ENCODE results near the gene CCL15. TPM values are rescaled to one million over a fixed set of nuclear protein-coding genes. Genes with fewer than 3 reads are reported as not detected.

CCL15 gene
- total RNA-seq, 1 experiment from 2014 or later = not detected

GRCh38 chr17:35972066-35972465 lies 29.3 kb downstream of the CCL15 start:
- no peak overlapping the region for H3K4me3 Mint-ChIP-seq (ENCODE audit: low read depth, unreplicated experiment)
- peaks cover 11% of the 10 kb centered on the region for H3K4me1 Mint-ChIP-seq (ENCODE audit: low read depth, unreplicated experiment)
- H3K36me3 Mint-ChIP-seq (ENCODE audit: insufficient read depth, unreplicated experiment) = no peaks in the 10 kb centered on the region
- CTCF ChIA-PET = interaction anchor here (1.3 kb wide), 1 partner anchor 9 kb away, joined by 3 read pairs; no protein-coding TSS in a partner anchor
- no peak for DNase-seq
- no TSS peak for BruUV-seq (replicated peaks)
- no peaks in the 10 kb centered on the region for H3K9me3 Mint-ChIP-seq (ENCODE audit: low read depth, unreplicated experiment)
- no peak for TF ChIP-seq CTCF (IDR thresholded peaks at IDR 0.05; ENCODE audit: unreplicated experiment)
- intact Hi-C loops (cut with micrococcal nuclease; ENCODE audit: unreplicated experiment) = no loop called here
- peaks cover 21% of the 10 kb centered on the region for H3K27me3 Mint-ChIP-seq (ENCODE audit: unreplicated experiment)
- H3K27ac Mint-ChIP-seq (ENCODE audit: unreplicated experiment) = no peak overlapping the region

- BruUV-seq (replicated peaks) = no TSS peak
- H3K36me3 Mint-ChIP-seq (ENCODE audit: insufficient read depth, unreplicated experiment) = no peaks in the 10 kb centered on the region
- no peak overlapping the region for H3K27ac Mint-ChIP-seq (ENCODE audit: unreplicated experiment)
These were observed 31.6 kb downstream of the CCL15 start for GRCh38 chr17:35969558-35970380.

DNA sequence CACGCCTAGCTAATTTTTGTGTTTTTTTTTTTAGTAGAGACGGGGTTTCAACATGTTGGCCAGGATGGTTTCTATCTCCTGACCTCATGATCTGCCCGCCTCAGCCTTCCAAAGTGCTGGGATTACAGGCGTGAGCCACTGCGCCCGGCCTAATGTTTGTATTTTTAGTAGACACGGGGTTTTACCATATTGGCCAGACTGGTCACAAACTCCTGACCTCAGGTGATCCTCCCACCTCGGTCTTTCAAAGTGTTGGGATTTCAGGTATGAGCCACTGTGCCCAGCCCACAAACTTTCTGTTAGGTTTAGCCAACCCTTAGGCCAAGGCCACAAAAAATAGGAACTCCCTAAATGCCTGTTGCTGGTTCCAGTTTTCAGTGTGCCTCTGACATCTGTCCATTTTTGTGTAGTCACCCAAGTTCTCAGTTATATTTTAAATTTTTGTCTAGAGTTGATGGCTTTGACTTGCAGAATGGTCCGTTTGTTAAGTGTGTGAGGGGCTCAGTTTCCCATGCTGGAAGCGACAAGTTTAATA lies 32.8 kb downstream of the CCL15 start:
- Mint-ChIP-seq H3K36me3 (ENCODE audit: insufficient read depth, unreplicated experiment) (no peaks in the 10 kb centered on the region), H3K27ac (ENCODE audit: unreplicated experiment) (no peak overlapping the region), H3K27me3 (ENCODE audit: unreplicated experiment) (peaks cover 33% of the 10 kb centered on the region), H3K9me3 (ENCODE audit: low read depth, unreplicated experiment) (no peaks in the 10 kb centered on the region), H3K4me1 (ENCODE audit: low read depth, unreplicated experiment) (peaks cover 6% of the 10 kb centered on the region), H3K4me3 (ENCODE audit: low read depth, unreplicated experiment) (no peak overlapping the region)
- TF ChIP-seq CTCF (IDR thresholded peaks at IDR 0.05; ENCODE audit: unreplicated experiment) = no peak
- no peak for DNase-seq
- no TSS peak for BruUV-seq (replicated peaks)
- intact Hi-C loops (cut with micrococcal nuclease; ENCODE audit: unreplicated experiment) = loop anchor here (1.0 to 2.0 kb wide), 2 partner anchors 181 to 514 kb away; no protein-coding TSS in a partner anchor
- CTCF ChIA-PET = interaction anchor here (1.3 to 1.7 kb wide), 3 partner anchors 104 to 514 kb away, joined by 6 to 8 read pairs (median 8); no protein-coding TSS in a partner anchor

More at GRCh38 chr17:35969558-35970380, 31.6 kb downstream of the CCL15 start:
- Mint-ChIP-seq H3K9me3 (ENCODE audit: low read depth, unreplicated experiment) (no peaks in the 10 kb centered on the region), H3K27me3 (ENCODE audit: unreplicated experiment) (peaks cover 27% of the 10 kb centered on the region), H3K4me1 (ENCODE audit: low read depth, unreplicated experiment) (peaks cover 11% of the 10 kb centered on the region), H3K4me3 (ENCODE audit: low read depth, unreplicated experiment) (no peak overlapping the region)
- peak; percentile 77 for DNase-seq
- TF ChIP-seq CTCF (IDR thresholded peaks at IDR 0.05; ENCODE audit: unreplicated experiment) = peak; percentile 75
- intact Hi-C loops (cut with micrococcal nuclease; ENCODE audit: unreplicated experiment) = loop anchor here (1.0 to 2.0 kb wide), 3 partner anchors 105 to 513 kb away; no protein-coding TSS in a partner anchor
- CTCF ChIA-PET = interaction anchor here (0.5 to 2.7 kb wide), 15 partner anchors 8 to 516 kb away, joined by 3 to 39 read pairs (median 4); partner anchors contain the start of gene ZNHIT3

DNA sequence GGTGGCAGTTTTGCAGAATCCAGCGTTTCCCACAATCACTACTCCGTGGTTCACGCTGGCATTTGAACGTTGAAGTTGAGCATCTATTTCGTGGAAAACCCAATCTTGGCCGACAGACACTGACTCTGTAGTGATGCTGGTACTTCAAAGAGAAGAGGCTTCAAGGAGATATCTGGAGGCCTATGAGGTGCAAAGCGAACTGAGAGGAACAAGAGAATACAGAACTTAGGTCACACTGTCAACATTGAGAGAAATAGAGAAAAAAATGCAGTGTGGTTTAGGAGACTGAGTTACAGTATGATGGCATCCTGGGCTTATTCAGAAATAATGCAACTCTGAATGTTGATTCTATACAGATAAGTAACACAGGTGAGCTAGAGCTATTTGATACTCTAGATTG lies 36.1 kb downstream of the CCL15 start:
- Mint-ChIP-seq H3K4me3 (ENCODE audit: low read depth, unreplicated experiment) (no peak overlapping the region), H3K27me3 (ENCODE audit: unreplicated experiment) (peaks cover 43% of the 10 kb centered on the region), H3K9me3 (ENCODE audit: low read depth, unreplicated experiment) (no peaks in the 10 kb centered on the region), H3K4me1 (ENCODE audit: low read depth, unreplicated experiment) (no peaks in the 10 kb centered on the region), H3K27ac (ENCODE audit: unreplicated experiment) (no peak overlapping the region), H3K36me3 (ENCODE audit: insufficient read depth, unreplicated experiment) (no peaks in the 10 kb centered on the region)
- CTCF ChIA-PET = no interaction called here
- BruUV-seq (replicated peaks) = no TSS peak
- intact Hi-C loops (cut with micrococcal nuclease; ENCODE audit: unreplicated experiment) = no loop called here
- DNase-seq = no peak
- no peak for TF ChIP-seq CTCF (IDR thresholded peaks at IDR 0.05; ENCODE audit: unreplicated experiment)

Data from Calu3 (cell line).